Colonic mucosa (tissue), 4 donors: ENCODE results near the gene ACVR1B. TPM values are rescaled to one million over a fixed set of nuclear protein-coding genes. Genes with fewer than 3 reads are reported as not detected.

ENCODE experiments used
- DNase-seq: peaks from one replicate; pipeline ENCODE4 v3.0.0-alpha.2; 2020
- H3K27ac ChIP-seq: fragments of 200-600 bp; one replicate; pipeline ENCODE4 v1.8.0; 2021
- H3K27me3 ChIP-seq: fragments of 200-600 bp; one replicate; pipeline ENCODE4 v1.8.0; 2021
- H3K36me3 ChIP-seq: fragments of 200-600 bp; one replicate; pipeline ENCODE4 v1.8.0; 2021
- H3K4me1 ChIP-seq: fragments of 200-600 bp; one replicate; pipeline ENCODE4 v1.8.0; 2021; ENCODE audit warnings: mild to moderate bottlenecking
- H3K4me3 ChIP-seq: fragments of 200-600 bp; one replicate; pipeline ENCODE4 v1.8.0; 2021
- H3K9ac ChIP-seq, 2 donors: one replicate each; pipeline ENCODE4 v1.7.0; 2013; ENCODE audit warnings: control low read depth in 2 of 2, low read depth in 2 of 2, low read length in 2 of 2
- H3K9me3 ChIP-seq: fragments of 200-600 bp; one replicate; pipeline ENCODE4 v1.8.0; 2021
- intact Hi-C: fragments of 100-400 bp; cut with DNase I; formaldehyde crosslinking; loops from one replicate; pipeline ENCODE4 v1.14.1; 2022
- total RNA-seq, 2 donors: library from RNA; stranded (reverse); fragmentation: NEBNext Ultra II Directional in 1 of 2; extraction: Animal tissue kit (Norgen Biotek cat#: 25700) in 1 of 2; gene quantifications; one replicate each; pipeline ENCODE4 v1.2.1, GENCODE V29; 2021
- TF ChIP-seq, protein P1 (sequence below): fragments of 200-600 bp; IDR thresholded peaks from one replicate; pipeline ENCODE4 v1.8.0; 2022; ENCODE audit warnings: antibody characterized with exemption, mild to moderate bottlenecking
- donor health status: healthy.
- donor health status: DM: no; HTN: no; CAD: no.
- donor health status: DM: no; HTN: no; CAD: no.

The ACVR1B gene
- total RNA-seq, 2 donors from 2014 or later = 56.0 to 63.0 TPM

GRCh38 chr12:52003591-52003990 lies 52.1 kb downstream of the ACVR1B start:
- TF ChIP-seq, protein P1, sequence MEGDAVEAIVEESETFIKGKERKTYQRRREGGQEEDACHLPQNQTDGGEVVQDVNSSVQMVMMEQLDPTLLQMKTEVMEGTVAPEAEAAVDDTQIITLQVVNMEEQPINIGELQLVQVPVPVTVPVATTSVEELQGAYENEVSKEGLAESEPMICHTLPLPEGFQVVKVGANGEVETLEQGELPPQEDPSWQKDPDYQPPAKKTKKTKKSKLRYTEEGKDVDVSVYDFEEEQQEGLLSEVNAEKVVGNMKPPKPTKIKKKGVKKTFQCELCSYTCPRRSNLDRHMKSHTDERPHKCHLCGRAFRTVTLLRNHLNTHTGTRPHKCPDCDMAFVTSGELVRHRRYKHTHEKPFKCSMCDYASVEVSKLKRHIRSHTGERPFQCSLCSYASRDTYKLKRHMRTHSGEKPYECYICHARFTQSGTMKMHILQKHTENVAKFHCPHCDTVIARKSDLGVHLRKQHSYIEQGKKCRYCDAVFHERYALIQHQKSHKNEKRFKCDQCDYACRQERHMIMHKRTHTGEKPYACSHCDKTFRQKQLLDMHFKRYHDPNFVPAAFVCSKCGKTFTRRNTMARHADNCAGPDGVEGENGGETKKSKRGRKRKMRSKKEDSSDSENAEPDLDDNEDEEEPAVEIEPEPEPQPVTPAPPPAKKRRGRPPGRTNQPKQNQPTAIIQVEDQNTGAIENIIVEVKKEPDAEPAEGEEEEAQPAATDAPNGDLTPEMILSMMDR = no peak
- DNase-seq = no peak
- no peaks in the 10 kb centered on the region for H3K4me1 ChIP-seq
- H3K9ac ChIP-seq = no peak overlapping the region
- intact Hi-C loops = no loop called here
- H3K27me3 ChIP-seq = peaks cover 17% of the 10 kb centered on the region
- H3K9me3 ChIP-seq = no peaks in the 10 kb centered on the region
- no peak overlapping the region for H3K27ac ChIP-seq
- no peak overlapping the region for H3K4me3 ChIP-seq
- H3K36me3 ChIP-seq = no peaks in the 10 kb centered on the region

GRCh38 chr12:52004042-52004648 lies 52.6 kb downstream of the ACVR1B start:
- peak; percentile 74 for DNase-seq
- H3K4me3 ChIP-seq = no peak overlapping the region
- H3K36me3 ChIP-seq = no peaks in the 10 kb centered on the region
- intact Hi-C loops = no loop called here
- no peak overlapping the region for H3K27ac ChIP-seq
- no peak overlapping the region for H3K9ac ChIP-seq
- TF ChIP-seq, protein P1 = peak; percentile 52
- no peaks in the 10 kb centered on the region for H3K4me1 ChIP-seq
- no peaks in the 10 kb centered on the region for H3K9me3 ChIP-seq
- peaks cover 17% of the 10 kb centered on the region for H3K27me3 ChIP-seq

GRCh38 chr12:52005218-52005902 lies 53.9 kb downstream of the ACVR1B start:
- no peak for DNase-seq
- Histone ChIP-seq H3K27ac (no peak overlapping the region), H3K9ac (no peak overlapping the region), H3K27me3 (peaks cover 17% of the 10 kb centered on the region), H3K9me3 (no peaks in the 10 kb centered on the region), H3K4me1 (no peaks in the 10 kb centered on the region), H3K4me3 (no peak overlapping the region), H3K36me3 (no peaks in the 10 kb centered on the region)
- TF ChIP-seq, protein P1 = no peak
- intact Hi-C loops = no loop called here

DNA sequence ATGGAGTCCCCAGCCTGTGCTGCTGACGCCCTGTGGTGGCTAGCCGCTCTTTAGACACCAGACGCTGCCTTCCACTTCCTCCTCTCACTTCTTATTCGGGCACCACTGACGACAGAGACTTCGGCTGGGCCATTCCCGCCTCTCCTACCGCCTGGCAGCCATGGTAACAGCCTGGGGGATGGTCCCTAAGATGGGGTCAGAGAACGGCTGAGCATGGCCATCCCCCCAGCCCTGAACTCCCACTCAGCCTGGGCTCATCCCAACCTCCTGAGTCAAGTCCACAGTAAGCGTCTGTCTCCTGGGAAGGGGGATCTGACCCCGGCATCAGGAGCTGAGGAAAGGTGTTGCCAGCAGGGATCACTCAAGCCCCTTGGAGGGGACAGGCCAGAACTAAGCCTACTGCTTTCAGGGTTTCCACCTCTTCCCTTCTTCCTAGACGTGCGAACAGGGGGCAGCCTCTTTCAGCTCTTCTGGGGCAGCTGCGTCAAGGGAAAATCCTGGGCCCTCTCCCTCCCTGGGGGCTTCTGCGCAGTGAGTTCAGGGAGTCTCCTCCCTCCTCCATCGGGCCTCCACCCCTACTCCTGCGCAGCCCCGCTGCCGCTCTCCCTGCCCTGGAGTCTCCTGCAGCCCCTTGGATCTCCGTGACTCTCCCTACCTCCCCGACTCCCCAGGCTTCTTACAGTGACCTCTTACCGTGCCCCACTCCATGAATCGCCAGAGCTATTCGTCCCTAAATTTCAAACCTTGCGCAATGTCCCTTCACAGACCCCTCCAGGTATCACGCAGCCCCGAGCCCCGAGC lies 54.6 kb downstream of the ACVR1B start:
- Histone ChIP-seq H3K9ac (peak overlapping the region in 1 of 2 donors; percentile 26), H3K27me3 (peaks cover 17% of the 10 kb centered on the region), H3K4me3 (peak overlapping the region; percentile 58), H3K9me3 (no peaks in the 10 kb centered on the region), H3K27ac (no peak overlapping the region), H3K4me1 (no peaks in the 10 kb centered on the region), H3K36me3 (no peaks in the 10 kb centered on the region)
- intact Hi-C loops = no loop called here
- peak; percentile 53 for DNase-seq
- TF ChIP-seq, protein P1 = no peak

DNA sequence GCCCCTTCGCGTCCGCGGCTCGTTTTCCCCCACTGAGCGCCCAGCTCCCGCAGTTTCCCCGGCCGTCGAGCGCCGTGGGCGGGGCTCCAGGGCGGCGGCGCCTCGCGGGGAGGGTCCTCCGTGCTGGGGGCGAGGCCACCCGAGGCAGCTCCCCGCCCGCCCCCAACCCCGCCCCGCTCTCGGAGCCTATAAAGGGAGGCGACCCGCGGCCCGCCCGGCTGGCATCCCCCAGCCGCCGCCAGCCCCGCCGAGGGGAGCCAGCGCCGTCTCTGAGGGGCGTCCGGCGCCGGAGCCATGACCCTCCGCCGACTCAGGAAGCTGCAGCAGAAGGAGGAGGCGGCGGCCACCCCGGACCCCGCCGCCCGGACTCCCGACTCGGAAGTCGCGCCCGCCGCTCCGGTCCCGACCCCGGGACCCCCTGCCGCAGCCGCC lies 55.2 kb downstream of the ACVR1B start, which contains the start of gene TAMALIN:
TSS of gene TAMALIN (plus strand) at position 221 of the 432 bp plus-strand sequence. CDS start at position 295, 74 bp downstream.
- Histone ChIP-seq H3K4me3 (peak within 1 kb of the TSS; percentile 58), H3K4me1 (no peaks in the 10 kb centered on the region)

More for the DNA sequence above, 55.2 kb downstream of the ACVR1B start, which contains the start of gene TAMALIN:
- Histone ChIP-seq H3K27me3 (peaks cover 17% of the 10 kb centered on the region), H3K36me3 (no peaks in the 10 kb centered on the region), H3K9ac (peak within 1 kb of the TSS; percentile 51 to 92), H3K27ac (peak within 1 kb of the TSS; percentile 69), H3K9me3 (no peaks in the 10 kb centered on the region)
- intact Hi-C loops = no loop called here
- DNase-seq = peak; percentile 67
- TF ChIP-seq, protein P1 = no peak
